H9 (cell line): ENCODE results near the gene KEAP1. TPM values are rescaled to one million over a fixed set of nuclear protein-coding genes. Genes with fewer than 3 reads are reported as not detected.
A peak's percentile ranks its signal among the peaks of the same experiment; 100 is the strongest.

Source experiments
- DNase-seq: peaks from one replicate; pipeline ENCODE4 v3.0.0-alpha.2; 2017
- H2AFZ ChIP-seq: one replicate; pipeline ENCODE4 v1.6.1; 2013; ENCODE audit warnings: mild to moderate bottlenecking, low read length, control low read depth, moderate library complexity
- H2AK5ac ChIP-seq: 2 replicates; pipeline ENCODE4 v1.6.1; 2013; ENCODE audit warnings: low read length, control low read depth, mixed read lengths; ENCODE audit not compliant: insufficient read length
- H2BK120ac ChIP-seq: one replicate; pipeline ENCODE4 v1.6.1; 2013; ENCODE audit warnings: low read depth, mild to moderate bottlenecking, low read length, control low read depth, inconsistent platforms; ENCODE audit not compliant: poor library complexity, severe bottlenecking
- H2BK12ac ChIP-seq: 2 replicates; pipeline ENCODE4 v1.6.1; 2013; ENCODE audit warnings: low read length, control low read depth, mixed read lengths, low read depth; ENCODE audit not compliant: insufficient read length
- H2BK15ac ChIP-seq: 2 replicates; pipeline ENCODE4 v1.6.1; 2013; ENCODE audit warnings: low read depth, low read length, control low read depth
- H2BK20ac ChIP-seq: one replicate; pipeline ENCODE4 v1.6.1; 2013; ENCODE audit warnings: low read depth, mild to moderate bottlenecking, low read length, control low read depth, inconsistent platforms; ENCODE audit not compliant: poor library complexity, severe bottlenecking
- H2BK5ac ChIP-seq: 2 replicates; pipeline ENCODE4 v1.6.1; 2013; ENCODE audit warnings: low read length, control low read depth, mixed read lengths; ENCODE audit not compliant: insufficient read length
- H3K14ac ChIP-seq: 2 replicates; pipeline ENCODE4 v1.6.1; 2013; ENCODE audit warnings: low read length, control low read depth; ENCODE audit not compliant: insufficient read depth
- H3K18ac ChIP-seq: 2 replicates; pipeline ENCODE4 v1.6.1; 2013; ENCODE audit warnings: low read depth, mild to moderate bottlenecking, mixed read lengths, low read length, control low read depth; ENCODE audit not compliant: insufficient read length
- H3K23ac ChIP-seq: 2 replicates; pipeline ENCODE4 v1.6.1; 2013; ENCODE audit warnings: low read length, control low read depth, mixed read lengths, low read depth; ENCODE audit not compliant: insufficient read length
- H3K23me2 ChIP-seq: 2 replicates; pipeline ENCODE4 v1.6.1; 2013; ENCODE audit warnings: low read depth, mild to moderate bottlenecking, mixed read lengths, low read length, control low read depth; ENCODE audit not compliant: insufficient read length, poor library complexity, severe bottlenecking
- H3K27ac ChIP-seq: 2 replicates; pipeline ENCODE4 v1.5.1; 2013; ENCODE audit warnings: low read length, control low read depth, mixed read lengths, low read depth; ENCODE audit not compliant: insufficient read length
- H3K27me3 ChIP-seq: 2 replicates; pipeline ENCODE4 v1.6.1; 2013; ENCODE audit warnings: low read length, control low read depth, inconsistent platforms; ENCODE audit not compliant: insufficient read depth
- H3K4ac ChIP-seq: 2 replicates; pipeline ENCODE4 v1.6.1; 2013; ENCODE audit warnings: low read depth, mild to moderate bottlenecking, control low read depth, inconsistent platforms, low read length, moderate library complexity
- H3K4me1 ChIP-seq: 2 replicates; pipeline ENCODE4 v1.6.1; 2013; ENCODE audit warnings: low read length, control low read depth, inconsistent platforms; ENCODE audit not compliant: insufficient read depth
- H3K4me2 ChIP-seq: 2 replicates; pipeline ENCODE4 v1.6.1; 2013; ENCODE audit warnings: low read length, control low read depth, mixed read lengths; ENCODE audit not compliant: insufficient read length, insufficient read depth
- H3K56ac ChIP-seq: 2 replicates; pipeline ENCODE4 v1.6.1; 2013; ENCODE audit warnings: low read depth, mild to moderate bottlenecking, mixed read lengths, low read length, control low read depth; ENCODE audit not compliant: insufficient read length
- H3K79me1 ChIP-seq: 2 replicates; pipeline ENCODE4 v1.6.1; 2013; ENCODE audit warnings: low read depth, mild to moderate bottlenecking, moderate library complexity, low read length, control low read depth, inconsistent platforms; ENCODE audit not compliant: insufficient read depth, poor library complexity, severe bottlenecking
- H3K79me2 ChIP-seq: 2 replicates; pipeline ENCODE4 v1.6.1; 2013; ENCODE audit warnings: low read length, control low read depth, inconsistent platforms; ENCODE audit not compliant: insufficient read depth
- H3K9ac ChIP-seq: 2 replicates; pipeline ENCODE4 v1.6.1; 2013; ENCODE audit warnings: low read length, control low read depth, mixed read lengths; ENCODE audit not compliant: insufficient read length; ENCODE audit errors: extremely low read depth
- H3K9me3 ChIP-seq: one replicate; pipeline ENCODE4 v1.6.1; 2013; ENCODE audit warnings: low read depth, low read length, inconsistent platforms; ENCODE audit not compliant: control insufficient read depth
- H3T11ph ChIP-seq: one replicate; pipeline ENCODE4 v1.6.1; 2013; ENCODE audit warnings: mild to moderate bottlenecking, low read length, control low read depth, inconsistent platforms
- H4K20me1 ChIP-seq: one replicate; pipeline ENCODE4 v1.6.1; 2013; ENCODE audit not compliant: control insufficient read depth, insufficient read length, insufficient read depth
- H4K5ac ChIP-seq: 2 replicates; pipeline ENCODE4 v1.6.1; 2013; ENCODE audit warnings: low read depth, mild to moderate bottlenecking, mixed read lengths, low read length, control low read depth; ENCODE audit not compliant: insufficient read length
- H4K8ac ChIP-seq: replicated peaks from 2 replicates; pipeline ENCODE4 v1.6.1; 2013; ENCODE audit warnings: low read length, control low read depth, mixed read lengths, low read depth; ENCODE audit not compliant: insufficient read length
- H4K91ac ChIP-seq: 2 replicates; pipeline ENCODE4 v1.6.1; 2013; ENCODE audit warnings: low read depth, mild to moderate bottlenecking, moderate library complexity, mixed read lengths, low read length, control low read depth; ENCODE audit not compliant: insufficient read length
- H3K27ac Mint-ChIP-seq, 3 experiments: 2 replicates in 2 of 3; 3 replicates in 1 of 3; pipeline ENCODE4 v1.8.0; 2020 to 2021; ENCODE audit warnings: mixed read lengths in 3 of 3, mild to moderate bottlenecking in 1 of 3, moderate library complexity in 1 of 3
- H3K27me3 Mint-ChIP-seq: 2 replicates; pipeline ENCODE4 v1.8.0; 2021; ENCODE audit warnings: low read depth, mild to moderate bottlenecking, moderate library complexity, mixed read lengths
- H3K36me3 Mint-ChIP-seq, 3 experiments: 2 replicates in 2 of 3; 3 replicates in 1 of 3; pipeline ENCODE4 v1.8.0; 2020 to 2021; ENCODE audit warnings: low read depth in 3 of 3, mixed read lengths in 3 of 3; ENCODE audit not compliant: insufficient read depth in 1 of 3
- H3K4me1 Mint-ChIP-seq, 2 experiments: 2 replicates each; pipeline ENCODE4 v1.8.0; 2020; ENCODE audit warnings: mixed read lengths in 2 of 2
- H3K4me3 Mint-ChIP-seq, 2 experiments: 2 replicates in 1 of 2; 3 replicates in 1 of 2; pipeline ENCODE4 v1.8.0; 2020 to 2021; ENCODE audit warnings: mild to moderate bottlenecking in 2 of 2, mixed read lengths in 2 of 2, moderate library complexity in 1 of 2
- H3K9me3 Mint-ChIP-seq, 2 experiments: 2 replicates in 1 of 2; 3 replicates in 1 of 2; pipeline ENCODE4 v1.8.0; 2020; ENCODE audit warnings: mild to moderate bottlenecking in 2 of 2, mixed read lengths in 2 of 2, moderate library complexity in 1 of 2
- CTCF ChIP-seq: fragments of 200-600 bp; sonication (generic); conservative IDR thresholded peaks from 3 replicates; pipeline ENCODE4 v1.8.0; 2021; ENCODE audit warnings: antibody characterized with exemption, mild to moderate bottlenecking
- WGBS: extraction: QIAGEN DNeasy Blood & Tissue Kit; methylation state at CpG from one replicate; pipeline ENCODE4 v1.1.7; 2013; ENCODE audit warnings: missing lambda C conversion rate, low lambda C conversion rate, mixed read lengths; ENCODE audit not compliant: insufficient read length; ENCODE audit errors: extremely low coverage; 5-methylcytosine and 5-hydroxymethylcytosine counted together
- total RNA-seq: library from RNA; stranded (reverse); gene quantifications from 2 replicates; pipeline ENCODE4 v1.2.1, GENCODE V29; 2021

Gene KEAP1
- total RNA-seq, 1 experiment from 2014 or later = 88.7 TPM

GRCh38 chr19:10471909-10472308 lies 31.2 kb downstream of the KEAP1 start:
- peaks cover 3% of the 10 kb centered on the region for H3K27me3 Mint-ChIP-seq
- Histone ChIP-seq H3K9ac (no peak overlapping the region), H3K27me3 (no peaks in the 10 kb centered on the region), H2BK12ac (no peak overlapping the region), H2BK5ac (no peak overlapping the region), H2AK5ac (no peak overlapping the region), H2AFZ (no peak overlapping the region), H3K4me2 (no peak overlapping the region), H4K5ac (no peak overlapping the region), H2BK20ac (no peak overlapping the region), H3K27ac (no peak overlapping the region), H3K23ac (no peak overlapping the region), H4K91ac (no peak overlapping the region), H3K79me1 (no peaks in the 10 kb centered on the region), H2BK15ac (no peak overlapping the region), H3K14ac (no peak overlapping the region), H3K23me2 (no peaks in the 10 kb centered on the region), H3K56ac (no peak overlapping the region), H4K20me1 (no peaks in the 10 kb centered on the region), H3K4me1 (no peaks in the 10 kb centered on the region), H2BK120ac (no peak overlapping the region), H3K9me3 (no peaks in the 10 kb centered on the region), H3K4ac (no peak overlapping the region), H3T11ph (no peak overlapping the region), H3K18ac (no peak overlapping the region), H3K79me2 (no peaks in the 10 kb centered on the region), H4K8ac (no peak overlapping the region)
- peaks cover 9 to 22% of the 10 kb centered on the region in 2 experiments for H3K4me1 Mint-ChIP-seq
- peaks cover 0 to 2% (median 1%) of the 10 kb centered on the region in 3 experiments; a peak in 3 of 7 replicates for H3K36me3 Mint-ChIP-seq
- no peak overlapping the region for H3K27ac Mint-ChIP-seq
- peak; percentile 44; the same call in 2 of the 3 replicates for TF ChIP-seq CTCF
- no peak overlapping the region for H3K4me3 Mint-ChIP-seq
- WGBS = no CpG with 5 or more reads among the region's 6 CpGs
- H3K9me3 Mint-ChIP-seq = no peaks in the 10 kb centered on the region
- DNase-seq = no peak
